CD4-positive, alpha-beta T cell treated with Interleukin-12 subunit alpha and Interleukin-12 subunit beta, for 1 hour (primary cell): ENCODE results near the gene FAM171A1.
"Not testable (repeated sequence)": the region's sequence is repeated elsewhere in the genome, so short reads cannot be mapped to it uniquely, and the experiment has no call there.

Source experiments
- DNase-seq: peaks from one replicate; pipeline ENCODE4 v3.0.0-alpha.2; 2020

Gene FAM171A1

DNA sequence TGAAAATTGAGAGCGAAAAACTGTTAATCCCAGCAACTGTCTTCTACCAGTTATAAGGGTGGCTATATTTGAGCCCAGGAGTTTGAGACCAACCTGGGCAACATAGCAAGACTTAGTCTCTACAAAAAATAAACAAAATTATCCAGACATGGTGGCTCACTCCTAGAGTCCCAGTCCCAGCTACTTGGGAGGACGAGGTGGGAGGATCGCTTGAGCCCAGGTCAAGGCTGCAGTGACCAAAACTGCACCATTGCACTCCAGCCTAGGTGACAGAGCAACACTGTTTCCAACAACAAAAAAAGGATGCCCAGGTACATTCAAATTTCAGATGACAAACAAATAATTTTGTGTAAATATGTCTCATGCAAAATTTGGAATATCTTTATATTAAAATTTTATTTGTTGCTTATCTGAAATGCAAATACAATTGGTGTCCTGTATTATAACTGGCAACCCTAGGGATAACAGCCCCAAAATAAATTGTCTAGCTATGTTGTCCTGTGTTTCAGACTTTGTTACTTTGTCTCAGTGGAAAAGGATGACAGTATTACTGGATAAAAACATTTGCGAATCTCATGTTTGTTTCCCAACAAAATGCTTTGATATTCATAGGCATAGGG, 26.7 kb downstream of the FAM171A1 start:
- no peak for DNase-seq

DNA sequence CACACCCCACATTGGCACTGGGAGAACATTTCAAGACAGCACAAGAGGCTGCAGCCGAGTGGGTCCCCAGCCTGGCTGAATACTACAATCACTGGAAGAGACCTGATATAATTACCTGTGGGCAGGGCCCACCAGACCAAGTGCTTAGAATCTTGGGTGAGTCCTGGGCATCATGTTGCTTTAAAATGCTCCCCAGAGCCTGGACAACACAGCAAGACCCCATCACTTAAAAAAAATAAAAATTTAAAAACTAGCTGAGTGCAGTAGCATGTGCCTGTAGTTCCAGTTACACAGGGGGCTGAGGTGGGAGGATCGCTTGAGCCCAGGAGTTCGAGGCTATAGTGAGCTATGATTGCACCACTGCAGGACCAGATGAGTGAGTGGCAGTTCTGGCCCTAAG, 28.1 kb downstream of the FAM171A1 start:
- DNase-seq, result no peak

DNA sequence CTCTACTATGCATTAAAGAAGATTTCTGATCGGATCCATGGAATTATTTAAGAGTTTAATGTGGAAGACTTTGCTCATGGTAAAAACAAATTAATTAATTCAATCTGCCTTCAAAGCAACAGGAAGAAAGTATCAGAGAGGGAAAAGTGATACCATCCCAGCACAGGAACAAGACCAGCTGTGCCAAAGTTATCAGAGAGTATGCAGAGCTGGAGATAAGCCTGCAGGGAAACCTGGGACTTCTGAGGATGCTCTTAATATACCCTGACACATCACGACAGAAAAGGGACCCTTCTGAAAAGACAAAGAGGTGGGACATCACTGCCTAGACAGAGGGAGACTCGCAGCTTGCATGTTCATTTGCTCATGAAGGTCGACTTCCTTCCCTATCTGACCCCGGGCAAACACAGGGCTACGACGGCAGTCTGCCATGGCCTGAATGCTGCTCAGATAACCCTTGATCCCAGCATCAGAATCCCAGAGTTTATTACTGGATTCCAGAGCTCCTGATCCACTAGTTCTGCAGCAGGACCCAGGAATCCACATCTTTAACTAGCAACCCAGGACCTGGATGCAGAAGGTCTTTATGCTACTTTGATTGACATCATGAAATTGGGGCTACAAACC, 29.5 kb downstream of the FAM171A1 start:
- no peak for DNase-seq

DNA sequence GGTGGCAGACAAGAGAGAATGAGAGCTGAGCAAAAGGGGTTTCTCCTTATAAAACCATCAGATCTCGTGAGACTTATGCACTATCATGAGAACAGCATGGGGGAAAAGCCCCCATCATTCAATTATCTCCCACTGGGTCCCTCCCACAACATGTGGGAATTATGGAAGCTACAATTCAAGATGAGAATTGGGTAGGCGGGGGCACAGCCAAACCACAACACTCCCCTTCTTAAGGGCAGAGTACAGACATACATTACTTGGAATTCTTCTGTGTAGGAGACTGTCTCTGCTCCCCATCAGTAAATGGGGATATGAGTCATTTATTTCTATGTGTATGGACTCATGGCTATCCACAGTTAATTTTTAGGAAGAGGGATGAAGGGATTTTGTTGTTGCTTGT, 31.2 kb downstream of the FAM171A1 start:
- DNase-seq, result no peak

GRCh38 chr10:15337441-15337923, 33.6 kb downstream of the FAM171A1 start:
- DNase-seq, result not testable (repeated sequence)

DNA sequence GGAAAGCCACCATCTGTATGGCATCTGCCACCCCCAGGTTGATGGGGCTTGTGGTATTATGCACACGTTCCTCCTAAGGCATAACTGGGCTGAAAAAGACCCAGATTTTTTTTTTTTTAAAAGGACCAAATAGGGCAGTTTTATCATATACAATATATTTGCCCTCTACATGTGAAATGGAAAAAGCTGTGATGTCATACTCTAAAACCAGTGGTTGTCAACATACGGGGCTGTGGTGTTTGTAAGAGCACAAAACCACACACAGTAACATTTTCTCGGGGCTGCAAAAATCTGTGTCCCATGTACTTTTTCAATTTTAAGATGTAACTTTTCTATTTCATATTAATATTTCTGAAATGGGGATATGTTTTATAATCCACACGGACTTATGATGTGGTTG, 34.9 kb downstream of the FAM171A1 start:
- DNase-seq, result no peak

DNA sequence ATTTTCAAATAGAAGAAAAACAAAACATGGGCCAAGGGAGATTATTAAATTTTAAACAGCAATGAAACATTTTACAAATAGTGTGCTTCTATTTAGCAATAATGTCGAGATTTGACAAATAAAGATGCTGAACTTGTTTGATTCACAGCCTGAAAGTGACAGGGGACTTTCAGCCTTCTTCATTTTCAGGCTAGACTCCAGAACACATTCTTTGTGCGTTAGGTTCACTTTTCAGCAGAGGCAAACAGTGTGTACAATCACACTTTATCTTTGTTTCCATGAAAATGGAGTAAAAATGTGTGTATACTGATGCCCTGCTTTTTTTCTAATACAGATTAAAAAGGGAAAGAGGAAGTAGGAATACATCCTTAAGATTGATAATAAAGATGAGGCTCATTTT, 35.6 kb downstream of the FAM171A1 start:
- no peak for DNase-seq

DNA sequence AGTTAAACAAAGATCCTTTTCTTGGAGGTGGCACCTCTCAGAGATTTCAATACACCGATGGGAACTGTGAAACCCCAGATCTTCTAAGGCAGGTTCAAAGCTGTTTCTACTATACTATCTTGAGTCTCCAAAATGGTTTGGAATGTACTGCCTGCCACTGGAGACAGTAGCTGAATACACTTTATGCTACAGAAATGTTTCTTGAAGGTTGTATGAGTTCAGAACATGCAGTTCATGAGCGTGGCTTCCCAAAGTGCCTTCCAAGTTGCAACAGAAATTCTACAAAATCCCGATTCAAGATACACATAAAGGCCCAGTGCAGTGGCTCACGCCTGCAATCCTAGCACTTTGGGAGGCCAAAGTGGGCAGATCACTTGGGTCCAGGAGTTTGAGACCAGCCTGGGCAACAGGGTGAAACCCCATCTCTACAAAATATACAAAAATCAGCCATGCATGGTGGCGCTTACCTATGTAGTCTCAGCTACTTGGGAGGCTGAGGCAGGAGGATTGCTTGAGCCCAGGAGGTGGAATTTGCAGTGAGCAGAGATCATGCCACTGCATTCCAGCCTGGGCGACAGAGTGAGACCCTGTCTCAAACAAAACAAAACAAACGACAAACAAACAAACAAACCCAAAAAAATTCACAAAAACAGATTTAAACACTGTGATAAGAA, 36.3 kb downstream of the FAM171A1 start:
- no peak for DNase-seq

DNA sequence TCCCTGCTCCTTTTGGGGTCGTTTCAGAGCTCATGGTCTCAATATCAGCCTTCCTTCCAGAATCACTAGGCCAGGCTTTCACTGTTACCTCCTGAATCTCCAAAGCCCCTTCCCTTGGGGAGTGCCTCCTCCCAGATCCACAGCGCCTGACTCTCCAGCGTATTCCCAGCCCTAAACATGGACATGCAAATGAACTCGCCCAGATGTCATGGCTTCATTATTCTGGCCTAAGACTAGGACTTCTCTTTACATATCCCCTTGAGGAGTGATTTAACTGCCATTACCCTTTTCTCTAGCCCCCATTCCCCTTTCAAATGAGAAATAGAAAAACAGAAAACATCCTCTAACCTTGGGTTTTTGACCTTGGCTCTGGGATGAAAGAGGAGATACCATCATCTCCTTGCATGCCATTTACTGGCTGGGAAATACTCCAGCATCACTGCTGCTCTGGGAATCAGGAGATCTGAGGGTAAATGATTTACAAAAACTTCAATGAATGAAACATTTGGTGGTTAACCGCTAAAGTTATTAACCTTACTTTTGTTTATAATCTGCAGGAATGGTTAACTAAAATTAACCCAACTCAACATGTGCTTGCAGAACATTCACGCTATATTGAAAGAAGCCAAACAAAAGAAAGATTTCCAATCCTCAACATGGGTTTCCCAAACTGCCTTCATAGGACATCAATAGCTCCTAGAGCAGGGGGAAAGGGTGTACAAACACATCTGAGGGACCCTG, 37.0 kb downstream of the FAM171A1 start:
- DNase-seq, result no peak

GRCh38 chr10:15333181-15333580, 37.9 kb downstream of the FAM171A1 start:
- not testable (repeated sequence) for DNase-seq

DNA sequence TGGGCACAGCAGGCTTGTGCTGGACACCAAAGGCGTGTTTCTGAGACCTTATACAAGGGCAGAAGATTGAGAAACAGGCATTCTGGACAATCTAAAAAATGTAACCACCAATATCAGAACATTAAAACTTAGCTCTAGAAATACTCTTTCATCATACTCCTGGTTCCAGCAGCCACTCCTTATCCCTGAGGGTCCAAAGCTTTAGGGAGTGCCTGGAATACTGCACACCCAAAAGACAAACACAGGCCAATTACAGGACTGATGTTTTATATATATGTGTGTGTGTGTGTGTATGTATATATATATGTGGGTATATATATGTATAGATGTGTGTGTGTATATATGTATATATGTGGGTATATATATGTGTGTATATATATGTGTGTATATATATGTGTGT, 39.6 kb downstream of the FAM171A1 start:
- DNase-seq, result no peak

DNA sequence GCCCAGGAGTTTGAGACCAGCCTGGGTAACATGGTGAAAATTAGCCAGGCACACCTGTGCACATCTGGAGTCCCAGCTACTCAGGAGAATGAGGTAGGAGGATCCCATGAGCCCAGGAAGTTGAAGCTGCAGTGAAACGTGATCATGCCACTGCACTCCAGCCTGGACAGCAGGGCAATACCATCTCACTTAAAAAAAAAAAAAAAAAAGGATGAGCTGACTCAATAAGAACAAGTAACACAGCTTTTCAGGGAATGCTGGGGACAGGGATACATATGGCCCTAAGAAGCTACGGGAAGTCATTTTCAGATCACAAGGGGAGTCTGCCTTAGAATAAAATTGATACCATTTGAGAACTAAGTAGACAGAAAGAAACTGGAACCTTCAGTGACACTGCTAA, 41.7 kb downstream of the FAM171A1 start:
- DNase-seq, result no peak

DNA sequence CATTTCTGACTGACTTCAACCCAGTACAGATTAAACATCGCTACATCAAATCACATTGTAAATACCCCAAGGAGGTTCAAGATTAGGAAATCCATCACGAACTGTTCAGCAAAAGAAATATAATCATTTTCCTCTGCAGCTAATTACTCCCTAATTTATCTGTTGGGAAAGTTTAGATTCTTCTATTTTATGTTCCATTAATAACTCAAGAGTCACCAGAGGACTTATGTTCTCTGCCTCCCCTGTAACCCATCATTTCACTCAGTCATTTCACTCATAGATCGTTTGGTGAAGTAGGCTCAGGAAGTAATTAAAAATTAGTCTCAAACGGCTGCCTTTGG, 45.2 kb downstream of the FAM171A1 start:
- no peak for DNase-seq

- no peak for DNase-seq
Observed at GRCh38 chr10:15325243-15325943, 45.7 kb downstream of the FAM171A1 start.

DNA sequence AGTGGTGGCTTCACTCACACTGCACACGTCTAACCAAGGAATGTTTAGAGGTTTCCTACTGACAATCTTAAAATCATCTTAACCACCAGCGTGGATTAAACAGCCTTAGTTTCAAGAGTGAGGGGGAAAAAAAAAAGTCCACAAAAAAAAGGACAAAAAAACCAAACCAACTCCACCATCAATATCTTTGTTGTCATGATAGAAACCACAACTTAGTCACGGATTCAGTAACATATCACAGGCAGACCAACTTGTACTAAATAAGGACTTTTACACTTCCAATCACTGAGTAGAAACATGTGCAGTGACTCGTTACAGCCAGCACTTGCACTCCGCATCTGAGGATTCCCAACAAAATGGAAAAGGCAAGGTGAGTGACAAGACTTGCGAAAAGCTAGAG, 46.5 kb downstream of the FAM171A1 start:
- DNase-seq, result no peak

GRCh38 chr10:15324113-15324512, 47.0 kb downstream of the FAM171A1 start:
- DNase-seq, result no peak

- no peak for DNase-seq
Observed at GRCh38 chr10:15322356-15322755, 48.7 kb downstream of the FAM171A1 start.

DNA sequence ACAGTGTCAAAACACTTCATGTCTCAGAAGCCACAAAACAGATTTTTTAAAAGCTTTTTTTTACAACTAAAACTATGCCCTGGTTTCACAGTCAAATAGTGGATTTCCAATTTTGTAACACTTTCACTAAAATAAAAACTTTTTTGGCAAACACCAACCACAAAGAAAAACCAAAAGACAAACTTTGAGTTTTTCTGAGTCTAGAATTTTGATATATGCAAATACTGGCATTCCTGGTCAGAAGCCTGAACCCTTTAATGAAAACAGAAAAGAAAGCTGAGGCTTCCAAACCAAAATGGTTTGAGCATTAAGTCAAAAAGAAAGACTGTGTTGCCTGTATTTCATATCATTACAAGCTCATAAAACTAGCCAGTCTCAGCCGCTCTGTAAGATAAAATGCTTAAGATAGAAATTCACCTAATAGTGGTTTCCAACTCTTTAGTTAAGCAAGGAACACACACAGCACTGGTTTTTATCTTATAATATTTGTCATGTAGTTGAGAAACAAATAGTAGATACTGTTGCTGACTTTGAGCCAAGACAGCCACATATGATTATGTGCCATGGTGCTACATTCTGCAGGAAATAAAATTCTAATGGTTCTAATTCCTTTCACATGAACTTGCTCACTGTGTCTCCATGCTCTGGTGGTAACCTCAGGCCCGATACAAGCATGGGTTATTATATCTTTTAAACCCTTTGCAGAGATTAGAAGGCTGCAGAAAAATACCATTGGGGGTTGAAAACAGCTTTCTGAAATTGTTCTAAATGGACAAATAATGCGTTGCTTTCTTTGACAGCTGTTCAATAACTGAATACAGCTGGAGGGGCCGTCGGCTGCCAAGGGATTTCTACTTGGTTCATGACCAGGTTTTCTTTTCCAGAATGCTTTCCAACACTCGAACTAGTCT, 49.4 kb downstream of the FAM171A1 start:
- DNase-seq, result no peak

DNA sequence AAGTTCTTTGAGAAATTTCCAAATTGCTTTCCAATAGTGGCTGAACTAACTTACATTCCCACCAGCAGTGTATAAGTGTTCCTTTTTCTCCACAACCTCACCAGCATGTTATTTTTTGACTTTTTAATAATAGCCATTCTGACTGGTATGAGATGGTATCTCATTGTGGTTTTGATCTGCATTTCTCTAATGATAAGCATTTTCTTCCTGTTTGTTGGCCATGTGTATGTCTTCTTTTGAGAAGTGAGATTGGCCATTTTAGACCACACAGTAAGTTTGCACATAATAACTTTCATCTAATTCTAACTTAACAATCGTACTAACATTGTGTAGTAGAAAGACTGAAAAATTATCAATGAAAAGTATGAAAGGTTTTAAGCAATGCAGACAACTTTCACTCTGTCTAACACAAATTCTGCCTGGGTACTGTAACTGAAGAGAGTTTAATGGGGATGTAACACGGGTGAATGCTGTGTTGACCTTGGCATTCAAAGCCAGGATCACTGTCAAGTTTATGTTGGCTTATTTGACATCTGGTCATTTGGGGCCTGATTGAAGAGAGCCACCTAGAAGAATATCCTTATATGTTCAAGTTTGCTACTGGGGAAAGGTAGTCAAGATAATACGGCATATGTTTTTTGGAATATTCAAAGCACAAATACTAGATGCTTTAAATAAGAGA, 50.4 kb downstream of the FAM171A1 start:
- DNase-seq, result no peak

GRCh38 chr10:15320118-15320517, 51.0 kb downstream of the FAM171A1 start:
- no peak for DNase-seq

- no peak for DNase-seq
Observed at GRCh38 chr10:15316871-15317464, 54.1 kb downstream of the FAM171A1 start.
